Measurements from ENCODE around the gene MACROD2. TPM values are rescaled to one million over a fixed set of nuclear protein-coding genes. Genes with fewer than 3 reads are reported as not detected.

The MACROD2 gene
- total RNA-seq, 1 donor from 2014 or later = 3.5 TPM

DNA sequence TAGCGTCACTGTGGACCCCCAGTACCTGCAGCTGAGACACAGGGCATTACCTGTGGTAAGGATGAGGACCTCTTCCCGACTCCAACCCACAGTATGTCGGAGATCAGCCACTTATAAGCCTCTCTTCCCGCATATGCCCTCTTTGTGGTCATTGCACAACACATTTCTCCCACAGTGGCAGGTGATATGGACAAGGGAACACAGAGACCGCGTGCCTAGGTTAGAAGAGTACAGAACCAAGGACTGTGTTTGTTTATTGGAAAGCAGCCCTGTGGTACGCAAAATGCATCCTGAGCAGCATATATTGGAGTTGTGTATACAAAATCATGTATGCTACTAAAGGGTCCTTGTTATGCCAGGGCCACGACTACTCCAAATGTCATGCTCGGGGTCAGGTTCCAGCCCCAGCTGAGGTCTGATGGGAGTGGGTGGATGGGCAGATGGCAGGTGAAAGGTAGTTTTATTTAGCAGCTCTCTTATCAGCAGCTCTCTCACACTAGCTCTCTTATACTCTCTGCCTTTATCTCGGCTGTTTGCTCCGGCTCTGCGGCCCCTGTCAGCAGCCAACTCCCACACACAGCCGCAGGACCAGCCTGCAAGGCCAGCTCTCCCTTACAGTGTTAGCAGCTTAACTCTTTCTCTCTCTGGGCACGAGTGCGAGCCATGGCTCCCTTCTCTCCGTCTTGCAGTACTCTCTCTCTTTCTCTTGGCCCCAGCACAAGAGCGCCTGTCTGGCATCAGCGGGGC, 2009.0 kb downstream of the MACROD2 start:
- Histone ChIP-seq H3K4me1 (no peaks in the 10 kb centered on the region), H3K27ac (no peak overlapping the region), H3K36me3 (no peaks in the 10 kb centered on the region), H3K9me3 (no peaks in the 10 kb centered on the region), H3K4me3 (no peak overlapping the region), H3K27me3 (no peaks in the 10 kb centered on the region)
- intact Hi-C loops (cut with DNase I) = no loop called here
- TF ChIP-seq, protein P1, sequence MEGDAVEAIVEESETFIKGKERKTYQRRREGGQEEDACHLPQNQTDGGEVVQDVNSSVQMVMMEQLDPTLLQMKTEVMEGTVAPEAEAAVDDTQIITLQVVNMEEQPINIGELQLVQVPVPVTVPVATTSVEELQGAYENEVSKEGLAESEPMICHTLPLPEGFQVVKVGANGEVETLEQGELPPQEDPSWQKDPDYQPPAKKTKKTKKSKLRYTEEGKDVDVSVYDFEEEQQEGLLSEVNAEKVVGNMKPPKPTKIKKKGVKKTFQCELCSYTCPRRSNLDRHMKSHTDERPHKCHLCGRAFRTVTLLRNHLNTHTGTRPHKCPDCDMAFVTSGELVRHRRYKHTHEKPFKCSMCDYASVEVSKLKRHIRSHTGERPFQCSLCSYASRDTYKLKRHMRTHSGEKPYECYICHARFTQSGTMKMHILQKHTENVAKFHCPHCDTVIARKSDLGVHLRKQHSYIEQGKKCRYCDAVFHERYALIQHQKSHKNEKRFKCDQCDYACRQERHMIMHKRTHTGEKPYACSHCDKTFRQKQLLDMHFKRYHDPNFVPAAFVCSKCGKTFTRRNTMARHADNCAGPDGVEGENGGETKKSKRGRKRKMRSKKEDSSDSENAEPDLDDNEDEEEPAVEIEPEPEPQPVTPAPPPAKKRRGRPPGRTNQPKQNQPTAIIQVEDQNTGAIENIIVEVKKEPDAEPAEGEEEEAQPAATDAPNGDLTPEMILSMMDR (IDR thresholded peaks at IDR 0.05) = no peak
- DNase-seq (ENCODE audit: low spot score in 2 of 2) = no peak

DNA sequence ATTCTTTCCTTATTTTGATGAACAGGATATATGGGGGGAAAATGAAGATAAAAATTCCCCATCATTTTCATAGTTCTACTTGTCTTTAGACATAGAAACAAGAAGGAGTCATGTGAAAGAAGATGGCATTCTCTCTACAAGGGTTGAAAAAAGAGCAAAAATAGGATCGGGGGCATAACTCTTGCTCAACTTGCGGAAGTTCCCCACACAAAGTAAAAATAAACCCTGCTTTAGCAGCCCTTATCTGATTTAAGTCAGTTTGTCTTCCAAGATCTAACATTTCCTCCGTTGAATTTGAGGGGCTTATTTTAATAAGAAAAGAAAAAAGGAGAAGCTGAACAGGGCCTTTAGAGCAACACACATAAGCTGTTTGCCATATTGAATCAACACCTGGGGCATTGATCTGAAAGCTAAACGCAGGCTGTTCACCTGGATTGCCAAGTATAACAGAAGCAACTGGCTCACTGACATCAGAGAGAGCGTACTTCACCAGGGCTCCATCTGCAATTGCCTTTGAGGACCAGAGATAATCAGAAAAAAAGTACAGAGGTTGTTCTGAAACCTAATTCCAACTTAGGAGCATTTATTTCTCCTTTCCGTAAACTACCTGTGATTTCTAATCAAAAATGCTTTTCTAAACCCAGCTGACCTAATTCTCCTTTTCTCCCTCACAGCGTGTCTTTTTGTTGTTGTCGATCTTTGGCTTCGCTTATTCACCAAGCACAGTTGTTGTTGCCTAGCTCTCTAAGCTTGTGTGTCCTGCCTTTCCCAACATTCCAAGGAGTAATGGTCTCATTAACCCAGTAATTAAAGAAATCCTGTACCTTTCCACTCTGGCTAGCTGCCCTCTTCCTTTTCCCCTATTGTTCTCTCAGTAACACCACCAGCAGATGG, 2010.0 kb downstream of the MACROD2 start:
- Histone ChIP-seq H3K9me3 (no peaks in the 10 kb centered on the region), H3K4me3 (no peak overlapping the region), H3K27ac (no peak overlapping the region), H3K4me1 (no peaks in the 10 kb centered on the region), H3K36me3 (no peaks in the 10 kb centered on the region), H3K27me3 (no peaks in the 10 kb centered on the region)
- intact Hi-C loops (cut with DNase I) = no loop called here
- no peak for DNase-seq (ENCODE audit: low spot score in 2 of 2)
- TF ChIP-seq, protein P1 (IDR thresholded peaks at IDR 0.05) = no peak

DNA sequence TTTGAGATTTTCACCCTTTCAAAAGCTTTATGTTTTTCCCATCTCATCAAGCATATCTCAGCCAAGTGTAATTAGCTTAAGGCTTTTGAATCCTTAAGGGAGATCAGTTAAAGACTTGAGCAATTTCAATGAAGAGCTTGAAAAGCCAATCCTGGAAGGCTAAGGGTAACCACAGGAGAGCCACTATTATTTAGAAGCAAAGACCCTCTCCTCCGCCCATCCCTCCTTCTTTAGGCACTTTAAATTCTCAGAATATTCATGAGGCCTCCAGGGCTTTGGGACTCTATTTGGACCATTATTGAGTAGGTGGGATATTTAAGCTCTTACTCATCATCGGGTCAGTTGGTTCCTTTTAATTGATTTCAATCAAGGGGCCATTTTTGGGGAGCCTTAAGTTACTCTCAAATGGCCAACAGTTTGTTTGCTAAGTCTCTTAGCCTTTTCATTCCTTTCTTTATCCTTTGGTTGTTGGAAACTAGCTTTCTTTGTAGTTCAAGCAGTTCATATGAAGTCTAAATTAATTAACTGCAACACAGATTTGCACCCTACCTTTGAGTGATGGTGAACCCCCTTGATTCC, 2010.7 kb downstream of the MACROD2 start:
- no peak for DNase-seq (ENCODE audit: low spot score in 2 of 2)
- Histone ChIP-seq H3K9me3 (no peaks in the 10 kb centered on the region), H3K36me3 (no peaks in the 10 kb centered on the region), H3K4me3 (no peak overlapping the region), H3K27ac (no peak overlapping the region), H3K27me3 (no peaks in the 10 kb centered on the region), H3K4me1 (no peaks in the 10 kb centered on the region)
- TF ChIP-seq, protein P1 (IDR thresholded peaks at IDR 0.05) = no peak
- intact Hi-C loops (cut with DNase I) = no loop called here

DNA sequence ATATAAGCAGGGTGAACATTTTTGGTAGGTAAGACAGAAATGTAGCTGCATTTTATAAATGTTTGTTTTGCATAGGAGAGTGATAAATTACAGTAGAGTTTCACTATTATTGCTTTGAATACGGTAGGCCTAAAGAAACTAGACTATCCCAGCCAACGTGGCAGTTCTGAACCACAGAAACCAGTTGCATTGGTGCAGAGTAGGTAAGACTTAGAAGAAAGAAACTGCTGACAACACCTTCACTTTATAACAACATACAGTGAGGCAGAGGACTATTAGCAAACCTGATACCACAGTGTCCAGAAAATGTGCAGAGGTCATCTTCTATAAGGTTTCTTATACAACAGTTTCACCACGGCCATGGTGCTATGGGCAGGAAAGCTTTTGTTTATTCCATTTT, 2011.8 kb downstream of the MACROD2 start:
- intact Hi-C loops (cut with DNase I) = no loop called here
- DNase-seq (ENCODE audit: low spot score in 2 of 2) = no peak
- no peaks in the 10 kb centered on the region for H3K9me3 ChIP-seq
- no peaks in the 10 kb centered on the region for H3K4me1 ChIP-seq
- H3K36me3 ChIP-seq = no peaks in the 10 kb centered on the region
- TF ChIP-seq, protein P1 (IDR thresholded peaks at IDR 0.05) = no peak
- no peaks in the 10 kb centered on the region for H3K27me3 ChIP-seq
- H3K4me3 ChIP-seq = no peak overlapping the region
- H3K27ac ChIP-seq = no peak overlapping the region

DNA sequence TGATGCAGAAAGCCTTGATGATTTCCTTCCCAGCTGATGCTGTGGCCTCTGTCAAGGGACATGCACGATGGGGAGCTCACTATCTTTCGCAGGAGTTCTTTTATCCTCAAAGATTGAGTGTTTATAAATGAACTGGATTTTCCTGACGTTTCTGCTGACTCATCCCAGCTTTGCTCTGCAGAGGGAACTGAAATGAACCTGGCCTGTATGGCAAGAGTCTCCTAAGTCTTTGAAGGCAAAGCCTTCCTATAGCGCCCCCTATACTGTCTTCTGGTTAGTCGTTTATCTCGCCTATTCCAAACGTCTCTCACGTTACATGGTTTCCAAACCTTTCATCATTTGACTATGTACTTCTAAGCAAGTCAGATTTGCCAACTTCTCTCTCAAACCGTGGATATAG, 2012.6 kb downstream of the MACROD2 start:
- Histone ChIP-seq H3K27me3 (no peaks in the 10 kb centered on the region), H3K36me3 (no peaks in the 10 kb centered on the region), H3K4me3 (no peak overlapping the region), H3K27ac (no peak overlapping the region), H3K4me1 (no peaks in the 10 kb centered on the region), H3K9me3 (no peaks in the 10 kb centered on the region)
- no peak for DNase-seq (ENCODE audit: low spot score in 2 of 2)
- TF ChIP-seq, protein P1 (IDR thresholded peaks at IDR 0.05) = no peak
- intact Hi-C loops (cut with DNase I) = no loop called here
